GM12874 (cell line): ENCODE data around the gene TFB2M.

Experiments
- CTCF ChIP-seq: IDR thresholded peaks from 2 replicates; pipeline ENCODE4 v1.5.1; 2011; ENCODE audit warnings: low read depth, mild to moderate bottlenecking, control low read depth, low read length, moderate library complexity; ENCODE audit not compliant: insufficient read depth

Gene TFB2M

GRCh38 chr1:246491551-246492053, 74.5 kb downstream of the TFB2M start:
- no peak for TF ChIP-seq CTCF
